Suppressor macrophage treated with lipopolysaccharide for 4 hours (primary cell): ENCODE measurements around the gene MS4A7.

Experiments used
- DNase-seq: peaks from one replicate; pipeline ENCODE4 v3.0.0-alpha.2; 2020

Gene MS4A7

DNA sequence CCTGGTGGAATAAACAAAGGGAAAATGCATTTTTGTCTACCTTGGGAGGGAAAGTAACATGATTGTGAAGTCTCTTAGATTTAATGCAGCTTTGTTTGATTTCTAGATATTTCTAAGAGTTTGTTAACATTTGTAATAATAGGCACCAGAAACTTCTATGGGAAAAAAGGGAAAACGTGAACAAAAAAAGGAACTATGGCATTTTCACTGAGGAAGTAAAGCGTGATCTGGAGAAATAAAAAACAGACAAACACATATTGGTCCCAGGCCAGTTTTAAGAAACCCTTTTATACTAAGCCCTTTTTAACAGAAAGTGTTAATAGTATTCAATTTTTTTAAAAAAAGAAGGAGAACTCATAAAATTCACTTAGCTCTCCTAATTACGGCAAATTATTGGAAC, 6.9 kb upstream of the MS4A7 start:
- peak; percentile 51 for DNase-seq

DNA sequence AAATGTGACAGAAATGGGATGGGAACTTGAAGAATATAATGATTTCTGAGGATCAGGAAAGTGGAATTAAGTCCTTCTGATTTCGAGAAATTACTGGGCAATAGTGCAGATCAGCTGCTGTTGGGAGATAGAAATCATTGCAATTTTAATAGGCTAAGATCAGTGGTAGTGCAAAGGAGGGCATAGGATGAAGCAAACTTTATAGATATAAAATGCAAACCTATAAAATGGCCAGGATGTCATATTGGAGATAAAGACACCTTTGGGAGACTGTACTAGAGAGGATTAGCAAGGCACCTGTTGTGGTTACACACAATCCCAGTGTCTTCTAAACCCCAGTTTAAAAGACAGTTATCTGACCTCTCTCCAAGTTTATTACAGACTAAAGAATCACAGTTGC, 6.5 kb upstream of the MS4A7 start:
- DNase-seq: no peak

DNA sequence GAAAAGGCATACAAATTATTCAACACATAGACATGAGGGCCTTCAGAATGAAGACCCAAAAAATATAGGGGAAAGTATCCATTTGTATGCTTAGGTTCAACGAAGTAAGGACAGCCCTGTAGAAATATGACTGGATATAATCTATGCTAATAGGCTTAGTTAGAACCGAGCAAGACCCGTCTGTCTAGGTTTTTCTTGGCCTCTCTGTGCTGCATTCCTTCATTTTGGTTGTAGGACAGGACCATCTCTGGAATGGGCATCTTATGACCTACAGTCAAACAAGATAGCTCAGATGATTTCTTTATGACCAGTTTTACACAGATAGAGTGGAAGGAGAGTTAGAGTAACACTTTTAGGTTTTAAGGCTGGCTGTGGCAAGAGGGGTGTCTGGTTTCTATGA, 5.6 kb upstream of the MS4A7 start:
- no peak for DNase-seq

GRCh38 chr11:60375316-60375715, 3.0 kb upstream of the MS4A7 start:
- DNase-seq: peak; percentile 43

DNA sequence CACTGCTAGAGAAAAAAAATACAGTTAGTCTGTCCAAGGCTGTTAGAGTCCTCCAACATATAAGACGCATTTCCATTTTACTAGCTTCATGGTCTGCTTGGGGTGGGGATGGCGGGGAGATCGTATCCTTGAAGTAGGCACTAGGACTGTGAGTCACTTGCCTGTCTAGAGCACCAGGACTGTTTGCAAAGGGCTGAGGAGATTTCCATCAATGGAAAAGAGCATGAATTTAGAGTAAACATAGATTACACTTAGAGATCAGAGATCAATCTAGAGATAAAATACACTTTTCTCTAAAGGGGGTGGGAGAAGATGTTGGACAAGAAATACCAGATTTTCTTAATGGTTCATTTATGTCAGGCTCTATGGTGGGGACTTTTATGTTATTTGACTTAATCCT, 1.7 kb upstream of the MS4A7 start:
- DNase-seq: no peak

DNA sequence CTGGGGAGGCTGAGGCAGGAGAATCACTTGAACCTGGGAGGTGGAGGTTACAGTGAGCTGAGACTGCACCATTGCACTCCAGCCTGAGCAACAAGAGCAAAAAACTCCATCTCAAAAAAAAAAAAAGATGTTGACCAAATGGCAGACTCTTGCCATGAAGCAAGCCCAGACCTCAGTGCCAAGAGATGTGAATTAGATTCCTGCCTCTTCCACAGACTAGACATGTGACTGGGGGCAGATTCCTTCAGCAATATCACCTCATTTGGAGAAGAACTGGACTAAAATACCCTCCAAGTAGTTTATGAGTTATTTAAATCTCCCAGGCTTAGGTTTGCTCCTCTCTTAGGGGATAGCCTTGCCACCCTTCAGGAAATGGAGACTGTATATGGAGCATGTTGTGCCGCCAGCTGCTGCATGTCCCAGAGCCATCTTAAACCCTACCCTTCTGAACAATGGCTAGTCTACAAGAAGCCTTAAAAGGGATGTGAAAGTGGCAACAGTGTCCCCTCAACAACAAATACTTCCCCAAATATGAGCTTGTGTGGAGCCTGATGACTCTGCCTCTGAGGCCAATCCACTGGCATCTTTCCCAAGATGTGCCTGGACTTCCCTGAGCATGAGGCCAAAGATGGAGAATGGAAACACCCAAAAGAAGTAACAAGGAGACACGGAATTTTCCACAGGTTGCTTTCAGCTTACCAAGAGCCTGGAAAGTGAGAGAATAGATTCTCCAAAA, 763 bp upstream of the MS4A7 start:
- DNase-seq: peak; percentile 96

DNA sequence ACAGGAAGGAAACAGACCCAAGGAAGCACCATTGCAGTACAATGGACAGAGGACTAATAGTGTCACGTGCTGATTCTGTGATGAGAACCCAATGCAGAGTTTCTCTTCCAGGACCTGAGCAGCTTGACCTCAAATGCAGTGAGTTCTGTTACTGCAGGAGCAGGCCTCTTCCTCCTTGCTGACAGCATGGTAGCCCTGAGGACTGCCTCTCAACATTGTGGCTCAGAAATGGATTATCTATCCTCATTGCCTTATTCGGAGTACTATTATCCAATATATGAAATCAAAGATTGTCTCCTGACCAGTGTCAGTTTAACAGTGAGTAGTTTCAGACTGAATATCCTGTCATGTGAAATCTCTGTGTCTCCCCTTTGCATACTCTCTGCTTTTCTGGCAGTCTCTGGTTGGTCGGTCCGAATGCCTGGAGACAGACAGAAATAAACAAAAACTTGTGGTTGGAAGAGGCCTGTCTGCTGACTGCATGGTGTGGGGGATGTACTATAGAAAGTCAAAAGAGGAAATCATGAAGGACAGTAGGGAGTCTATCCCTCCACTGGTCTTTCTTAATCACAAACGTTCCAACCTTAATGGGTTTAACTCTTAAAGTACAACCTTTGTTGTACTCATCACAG, 11.1 kb downstream of the MS4A7 start:
- DNase-seq: peak; percentile 72

GRCh38 chr11:60390419-60390818, 12.1 kb downstream of the MS4A7 start:
- no peak for DNase-seq

GRCh38 chr11:60392361-60392760, 14.0 kb downstream of the MS4A7 start:
- DNase-seq: peak; percentile 68

DNA sequence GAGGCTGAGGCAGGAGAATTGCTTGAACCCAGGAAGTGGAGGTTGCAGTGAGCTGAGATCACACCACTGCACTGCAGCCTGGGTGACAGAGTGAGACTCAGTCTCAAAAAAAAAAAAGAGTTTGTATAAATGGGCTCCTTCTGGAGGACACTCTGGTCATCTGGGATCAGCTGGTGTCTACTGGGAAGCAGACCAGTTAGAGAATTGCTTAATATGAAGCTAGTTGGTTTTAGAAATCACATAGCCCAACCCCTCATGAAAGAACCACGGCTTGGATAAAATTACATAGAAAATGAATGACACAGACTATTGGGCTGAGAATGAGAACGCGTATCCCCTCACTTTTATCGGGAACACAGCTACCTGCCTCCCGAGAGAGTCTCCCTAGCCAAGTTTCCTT, 14.7 kb downstream of the MS4A7 start:
- no peak for DNase-seq

GRCh38 chr11:60394666-60395380, 16.5 kb downstream of the MS4A7 start:
- peak; percentile 87 for DNase-seq

DNA sequence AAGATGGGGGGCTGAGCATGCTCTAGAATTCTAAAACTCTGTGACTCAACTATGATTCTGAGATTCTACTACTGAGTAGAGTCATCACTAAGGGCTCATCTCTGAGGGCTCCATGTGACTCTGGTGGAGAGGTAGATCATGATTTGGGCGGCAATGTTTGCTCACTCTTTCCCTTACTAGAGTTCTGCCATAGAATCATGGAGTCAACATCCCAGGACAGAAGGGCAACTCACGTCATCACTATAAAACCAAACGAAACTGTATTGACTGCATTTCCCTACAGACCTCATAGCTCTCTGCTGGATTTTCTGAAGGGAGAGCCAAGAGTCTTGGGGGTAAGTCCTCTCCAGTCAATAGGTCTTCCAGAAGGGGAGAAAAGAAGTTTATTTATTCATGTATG, 18.1 kb downstream of the MS4A7 start, which contains the start of gene MS4A14:
MS4A14 (plus strand) TSS at position 78 of the 400 bp plus-strand sequence; CDS start at position 198, 120 bp downstream.
- DNase-seq: peak; percentile 86

DNA sequence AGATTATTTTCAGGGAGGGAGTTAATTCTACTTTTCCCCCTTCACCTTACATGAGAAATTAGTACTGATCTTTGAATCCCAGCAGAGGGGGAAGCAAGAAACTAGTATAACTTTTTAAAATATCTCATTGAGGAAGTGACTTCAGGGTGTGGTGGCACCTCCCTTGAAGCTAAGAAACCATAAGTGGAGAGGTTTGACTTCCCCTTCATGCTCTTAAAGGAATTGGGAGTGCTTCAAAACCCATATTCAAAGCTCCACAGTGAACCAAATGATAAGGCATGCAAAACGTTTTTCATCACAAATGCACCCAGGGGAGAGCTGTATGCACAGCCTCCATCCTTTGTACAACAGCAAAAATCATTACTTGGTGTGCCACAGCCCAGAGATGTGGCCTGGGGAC, 18.5 kb downstream of the MS4A7 start:
- peak; percentile 79 for DNase-seq

DNA sequence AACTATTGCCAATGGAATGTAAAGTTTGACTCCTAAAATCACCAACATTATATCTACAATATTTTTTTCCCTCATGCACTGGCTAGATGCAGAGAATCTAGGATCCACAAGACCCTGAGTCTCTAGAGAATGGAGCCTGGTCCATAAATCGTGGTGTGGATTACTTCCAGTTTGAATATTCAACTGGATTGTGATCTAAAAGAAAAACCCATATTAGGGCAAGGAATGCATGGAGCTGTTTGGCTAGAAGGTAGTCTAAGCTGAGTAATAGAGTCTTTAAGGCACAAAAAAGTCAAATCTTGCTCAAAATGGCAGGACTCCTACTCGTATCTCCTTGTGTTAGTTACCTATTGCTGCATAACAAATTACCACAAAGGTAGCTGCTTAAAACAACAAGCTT, 41.7 kb downstream of the MS4A7 start:
- DNase-seq: no peak

GRCh38 chr11:60422609-60423008, 44.3 kb downstream of the MS4A7 start:
- no peak for DNase-seq

GRCh38 chr11:60428517-60428916, 50.2 kb downstream of the MS4A7 start:
- DNase-seq: no peak

DNA sequence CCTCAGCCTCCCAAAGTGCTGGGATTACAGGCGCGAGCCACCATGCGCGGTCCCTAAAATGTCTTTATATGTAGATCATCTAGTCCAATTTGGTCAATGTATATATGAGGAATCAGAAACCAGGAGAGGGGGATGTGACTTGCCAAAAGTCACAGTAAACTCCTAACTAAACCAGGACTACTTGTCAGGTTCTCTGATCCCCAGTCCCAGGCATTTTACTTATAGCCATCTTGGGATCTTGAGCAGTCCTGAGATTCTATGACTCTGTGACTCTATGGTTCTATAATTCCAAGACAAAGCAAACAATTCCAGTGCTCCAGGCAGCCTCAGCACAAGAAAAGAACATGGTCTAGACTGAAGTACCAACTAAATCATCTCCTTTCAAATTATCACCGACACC, 50.9 kb downstream of the MS4A7 start, which contains the start of gene MS4A5:
MS4A5 (plus strand) TSS at position 301 of the 400 bp plus-strand sequence. CDS start 103 bp downstream, outside the sequence.
- no peak for DNase-seq

- no peak for DNase-seq
Measured at GRCh38 chr11:60431251-60431650, 52.9 kb downstream of the MS4A7 start.

- DNase-seq: no peak
Measured at GRCh38 chr11:60433401-60433800, 55.1 kb downstream of the MS4A7 start.
